Limb (tissue), 2 donors: ENCODE results near the gene EP400.
"Not testable (repeated sequence)": the region's sequence is repeated elsewhere in the genome, so short reads cannot be mapped to it uniquely, and the experiment has no call there.

Experiments
- DNase-seq, 2 donors: peaks; one replicate each; pipeline ENCODE4 v3.0.0-alpha.2; 2016; ENCODE audit errors: extremely low spot score in 2 of 2

EP400 gene

DNA sequence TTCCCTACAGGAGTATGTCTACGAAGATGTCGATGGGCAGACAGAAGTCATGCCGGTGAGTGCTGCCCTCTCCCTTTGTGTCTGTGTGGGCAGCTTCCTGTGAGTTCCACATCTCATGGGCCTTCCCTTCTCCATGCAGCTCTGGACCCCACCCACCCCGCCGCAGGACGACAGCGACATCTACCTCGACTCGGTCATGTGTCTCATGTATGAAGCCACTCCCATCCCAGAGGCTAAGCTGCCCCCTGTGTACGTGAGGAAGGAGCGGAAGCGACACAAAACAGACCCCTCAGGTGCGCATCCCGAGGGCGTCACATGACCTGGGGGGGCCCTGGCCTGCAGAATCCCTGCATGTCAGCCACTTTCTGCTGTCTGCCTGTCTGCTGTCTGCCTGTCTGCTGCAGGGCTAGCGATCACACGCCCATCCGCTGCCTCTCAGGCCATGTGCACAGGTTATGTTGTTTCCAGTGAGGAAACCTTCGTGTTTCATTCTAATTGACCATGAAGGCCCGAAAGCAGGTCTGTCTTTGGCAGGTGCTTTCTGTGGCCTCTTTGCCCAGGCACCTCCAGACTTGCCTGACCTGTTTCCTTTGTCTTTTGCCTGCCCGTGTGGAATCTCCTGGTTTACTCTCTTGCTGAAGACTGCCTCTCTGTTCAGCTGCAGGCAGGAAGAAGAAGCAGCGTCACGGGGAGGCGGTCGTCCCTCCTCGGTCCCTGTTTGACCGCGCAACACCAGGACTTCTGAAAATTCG, 95.1 kb downstream of the EP400 start:
- no peak for DNase-seq

GRCh38 chr12:132045751-132046150, 96.0 kb downstream of the EP400 start:
- DNase-seq = no peak

DNA sequence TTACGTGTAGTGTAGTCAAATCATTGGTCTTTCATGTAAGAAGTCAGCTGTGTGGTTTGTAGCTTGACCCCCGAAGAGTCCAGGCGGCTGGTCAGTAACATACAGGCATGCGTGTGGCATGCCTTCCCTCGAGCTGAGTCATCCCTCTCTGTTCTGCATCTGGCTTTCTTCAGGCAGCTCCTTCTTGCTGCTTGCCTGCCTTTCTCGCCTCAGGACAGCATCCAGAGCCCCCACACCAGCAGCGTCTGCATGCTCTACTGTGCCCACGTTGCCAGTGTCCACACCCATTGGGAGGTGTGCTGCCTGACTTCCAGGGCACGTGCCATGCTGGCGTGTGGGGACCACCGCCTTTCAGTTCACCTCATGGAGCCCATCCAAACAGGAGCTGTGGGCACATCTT, 96.8 kb downstream of the EP400 start:
- DNase-seq = no peak

- DNase-seq = not testable (repeated sequence)
These were observed 97.9 kb downstream of the EP400 start for GRCh38 chr12:132047630-132048029.

GRCh38 chr12:132049442-132049841, 99.7 kb downstream of the EP400 start:
- no peak for DNase-seq

- DNase-seq = no peak
These were observed 100.1 kb downstream of the EP400 start for GRCh38 chr12:132049876-132050275.

DNA sequence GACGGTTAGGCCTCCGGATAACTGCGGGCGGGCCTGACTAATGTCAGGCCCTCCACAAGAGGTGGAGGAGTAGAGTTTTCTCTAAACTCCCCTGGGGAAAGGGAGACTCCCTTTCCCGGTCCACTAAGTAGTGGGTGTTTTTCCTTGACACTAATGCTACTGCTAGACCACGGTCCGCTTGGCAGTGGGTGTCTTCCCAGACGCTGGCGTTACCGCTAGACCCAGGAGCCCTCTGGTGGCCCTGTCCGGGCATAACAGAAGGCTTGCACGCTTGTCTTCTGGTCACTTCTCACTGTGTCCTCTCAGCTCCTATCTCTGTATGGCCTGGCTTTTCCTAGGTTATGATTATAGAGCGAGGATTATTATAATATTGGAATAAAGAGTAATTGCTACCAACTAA, 102.0 kb downstream of the EP400 start:
- not testable (repeated sequence) for DNase-seq

DNA sequence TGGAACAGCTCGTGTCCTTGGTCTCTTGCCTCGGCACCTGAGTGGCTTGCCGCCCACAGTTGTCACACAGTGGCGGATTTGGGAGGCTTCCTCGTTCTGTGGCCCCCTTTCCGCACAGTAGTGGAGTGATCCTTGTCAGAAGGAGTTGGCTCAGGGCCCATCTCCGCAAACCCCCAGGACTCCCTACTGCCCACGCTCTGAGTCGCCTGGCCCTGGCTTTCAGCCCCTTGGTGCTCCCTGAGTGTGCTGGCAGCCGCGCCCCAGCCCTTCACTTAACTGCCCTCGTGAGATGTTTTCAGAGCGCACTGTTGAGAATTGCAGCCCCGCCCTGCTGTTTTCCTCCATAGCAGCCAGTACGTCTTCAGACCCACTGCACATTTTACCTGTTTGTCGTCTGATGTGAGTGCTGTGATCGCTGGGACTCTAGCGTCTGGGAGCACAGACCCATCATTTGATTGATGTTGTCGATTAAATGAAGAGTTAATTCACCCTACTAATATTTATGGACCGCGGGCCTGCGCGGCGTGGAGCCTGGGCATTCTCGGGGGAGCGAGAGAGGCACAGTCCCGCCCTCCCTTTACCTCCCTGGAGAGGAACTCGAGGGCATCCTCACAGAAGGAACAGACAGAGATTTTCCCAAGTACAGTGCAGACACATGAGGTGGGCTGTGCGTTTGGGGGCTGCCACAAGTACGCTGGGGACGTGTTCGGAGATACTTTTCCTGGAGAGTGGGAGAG, 102.6 kb downstream of the EP400 start:
- DNase-seq = no peak

DNA sequence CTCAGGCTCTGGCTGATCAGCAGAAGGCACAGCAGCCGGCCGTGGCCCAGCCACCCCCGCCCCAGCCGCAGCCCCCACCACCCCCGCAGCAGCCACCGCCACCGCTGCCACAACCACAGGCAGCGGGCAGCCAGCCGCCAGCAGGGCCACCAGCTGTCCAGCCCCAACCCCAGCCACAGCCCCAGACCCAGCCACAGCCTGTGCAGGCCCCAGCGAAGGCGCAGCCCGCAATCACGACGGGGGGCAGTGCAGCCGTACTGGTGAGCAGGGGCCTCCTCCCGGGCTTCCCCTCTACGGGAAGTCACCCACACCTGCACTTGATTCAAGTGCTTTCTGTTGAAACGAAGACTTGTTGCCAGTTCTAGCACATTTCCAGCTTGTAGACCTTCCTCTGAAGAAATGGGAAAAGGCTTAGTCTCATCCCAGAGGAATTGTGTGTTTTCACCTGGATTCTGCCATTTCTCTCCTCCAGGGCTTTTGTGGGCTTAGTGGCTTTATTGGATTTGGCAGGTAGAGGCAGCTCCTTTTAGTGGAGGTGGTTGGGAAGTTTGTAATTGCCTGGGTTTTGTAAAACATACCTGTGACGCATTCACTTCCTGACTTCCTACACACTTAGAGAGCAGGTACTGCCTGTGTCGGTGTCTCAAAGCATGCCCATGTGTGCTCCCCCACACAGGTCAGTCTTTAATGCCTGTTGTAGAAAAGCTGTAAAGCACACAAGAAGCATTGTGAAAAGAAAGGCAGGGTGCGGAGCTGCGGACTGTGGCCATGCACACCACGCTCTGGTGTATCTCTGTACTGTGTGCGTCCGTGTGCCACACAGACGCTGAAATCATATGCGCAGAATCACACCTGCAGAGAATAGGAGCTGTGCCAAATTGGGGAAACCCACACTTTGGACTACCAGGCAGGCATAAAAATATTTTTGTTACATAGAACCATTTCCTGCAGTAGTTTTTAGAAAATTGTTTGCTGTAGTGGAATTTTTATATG, 103.9 kb downstream of the EP400 start:
- no peak for DNase-seq

GRCh38 chr12:132054983-132055382, 105.2 kb downstream of the EP400 start:
- no peak for DNase-seq

GRCh38 chr12:132055535-132056096, 105.9 kb downstream of the EP400 start:
- DNase-seq = no peak

DNA sequence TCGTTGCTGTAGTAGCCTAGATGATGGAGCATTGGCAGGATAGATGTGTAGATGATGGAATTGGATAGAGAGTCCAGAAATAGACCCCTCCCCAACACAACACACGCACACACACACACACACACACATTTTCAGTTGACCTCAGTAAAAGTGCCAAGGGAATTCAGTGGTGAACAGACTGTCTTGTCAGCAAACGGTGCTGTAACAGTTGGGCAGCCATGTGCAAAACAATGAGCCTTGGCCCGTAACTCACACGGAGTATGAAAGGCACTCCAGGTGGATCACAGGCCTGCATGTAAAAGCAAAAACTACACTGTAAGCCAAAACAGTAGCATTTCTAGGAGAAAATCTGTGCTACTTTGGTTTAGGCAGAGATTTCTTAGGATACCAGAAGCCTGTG, 106.6 kb downstream of the EP400 start:
- DNase-seq = no peak

GRCh38 chr12:132056951-132057350, 107.2 kb downstream of the EP400 start:
- DNase-seq = no peak

GRCh38 chr12:132057691-132058090, 107.9 kb downstream of the EP400 start:
- DNase-seq = no peak

DNA sequence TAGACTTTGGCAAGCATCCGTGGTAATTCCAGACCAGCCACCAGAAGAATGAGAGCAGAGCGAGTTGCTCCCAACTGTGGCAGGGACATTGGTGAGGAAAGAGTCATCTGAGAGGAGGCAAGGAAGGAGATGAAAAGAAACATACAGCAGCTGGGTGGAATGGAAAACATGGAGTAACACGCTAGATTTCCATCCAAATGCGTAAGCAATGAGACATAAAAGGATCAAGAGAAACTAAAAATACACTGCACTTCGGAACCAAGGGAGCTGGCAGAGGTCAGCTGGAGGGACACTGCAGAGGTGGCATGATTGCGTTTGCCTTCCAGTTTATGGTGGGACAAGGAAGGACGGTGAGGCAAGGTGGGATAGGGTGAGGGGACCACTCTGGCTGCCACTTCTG, 111.5 kb downstream of the EP400 start:
- no peak for DNase-seq

DNA sequence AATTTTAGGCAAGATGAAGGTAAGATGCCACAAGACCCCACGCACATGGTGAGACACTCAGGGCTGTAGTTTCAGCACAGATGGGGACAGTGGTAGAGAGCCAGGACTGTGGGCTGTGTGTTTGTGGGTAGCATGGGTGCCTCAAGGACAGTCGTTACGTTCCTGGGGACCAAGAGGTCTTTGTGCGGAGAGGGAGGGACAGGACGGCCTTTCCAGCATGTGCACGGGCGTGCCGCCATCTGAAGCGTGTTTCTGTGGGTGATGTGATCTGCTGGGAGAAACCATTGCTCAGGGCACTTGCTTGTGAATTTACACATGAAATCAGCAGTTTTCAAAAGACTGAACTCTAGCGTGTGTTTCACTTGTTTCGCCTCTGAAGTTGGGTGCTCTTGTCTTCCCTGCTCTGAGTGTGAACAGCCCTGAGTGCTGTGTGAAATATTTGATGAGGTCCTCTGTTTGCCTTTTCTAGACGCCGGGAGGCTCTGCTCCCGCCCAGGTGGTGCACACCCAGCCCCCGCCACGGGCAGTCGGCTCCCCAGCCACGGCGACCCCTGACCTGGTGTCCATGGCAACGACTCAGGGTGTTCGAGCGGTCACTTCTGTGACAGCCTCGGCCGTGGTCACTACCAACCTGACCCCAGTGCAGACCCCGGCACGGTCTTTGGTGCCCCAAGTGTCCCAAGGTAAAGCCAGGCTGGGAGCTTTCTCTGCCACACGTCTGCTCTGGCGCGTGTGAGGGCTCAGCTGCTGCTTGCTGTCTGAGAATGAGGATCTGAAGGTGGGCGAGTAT, 112.1 kb downstream of the EP400 start:
- DNase-seq = no peak

GRCh38 chr12:132062481-132062880, 112.7 kb downstream of the EP400 start:
- no peak for DNase-seq

- no peak for DNase-seq
These were observed 113.7 kb downstream of the EP400 start for GRCh38 chr12:132063491-132063890.

- no peak for DNase-seq
These were observed 114.9 kb downstream of the EP400 start for GRCh38 chr12:132064631-132065030.

- DNase-seq = no peak
These were observed 115.5 kb downstream of the EP400 start for GRCh38 chr12:132065203-132065602.
